Activated T-helper 9 cell treated with anti-CD3 and anti-CD28 coated beads, Interleukin-2, amount 50 U/mL, for 16 hours (primary cell): ENCODE results near the gene ABHD18.

Experiments
- DNase-seq: peaks from one replicate; pipeline ENCODE4 v3.0.0-alpha.2; 2020; ENCODE audit warnings: low read depth

The ABHD18 gene

GRCh38 chr4:128068918-128069317, 103.7 kb downstream of the ABHD18 start:
- no peak for DNase-seq

GRCh38 chr4:128076464-128076863, 111.3 kb downstream of the ABHD18 start:
- DNase-seq: no peak
